ENCODE measurements around the gene ANO9. TPM values are rescaled to one million over a fixed set of nuclear protein-coding genes. Genes with fewer than 3 reads are reported as not detected.
"Not testable (repeated sequence)": the region's sequence is repeated elsewhere in the genome, so short reads cannot be mapped to it uniquely, and the experiment has no call there.

ANO9 gene
- total and polyA plus RNA-seq, 8 donors: 4.0 to 28.0 (median 8.0) TPM

- no peak for TF ChIP-seq CTCF (IDR thresholded peaks at IDR 0.05)
- peaks cover 12 to 41% of the 10 kb centered on the region in 2 donors for H3K4me1 ChIP-seq
- ATAC-seq: no peak
- H3K9me3 ChIP-seq: no peaks in the 10 kb centered on the region
- intact Hi-C loops (cut with DNase I): no loop called here
- peaks cover 0 to 34% of the 10 kb centered on the region in 2 donors for H3K27me3 ChIP-seq
- peak overlapping the region; percentile 83 for H3K27ac ChIP-seq
- H3K36me3 ChIP-seq: no peaks in the 10 kb centered on the region
- peak in 1 of 4 donors; percentile 37 for DNase-seq
- H3K4me3 ChIP-seq: peak overlapping the region; percentile 56 to 66
These were observed 26.2 kb downstream of the ANO9 start for GRCh38 chr11:415640-416041.

GRCh38 chr11:414318-414857, 27.4 kb downstream of the ANO9 start:
- Histone ChIP-seq H3K27ac (peak overlapping the region in 1 of 2 donors; percentile 76), H3K4me3 (peak overlapping the region; percentile 11 to 48), H3K9me3 (no peaks in the 10 kb centered on the region), H3K27me3 (peaks cover 0 to 26% of the 10 kb centered on the region in 2 donors), H3K4me1 (peaks cover 12 to 41% of the 10 kb centered on the region in 2 donors), H3K36me3 (no peaks in the 10 kb centered on the region)
- intact Hi-C loops (cut with DNase I): no loop called here
- peak in 1 of 4 donors; percentile 19 for DNase-seq
- no peak for TF ChIP-seq CTCF (IDR thresholded peaks at IDR 0.05)
- ATAC-seq: no peak

- Histone ChIP-seq H3K27ac (peak overlapping the region in 1 of 2 donors; percentile 53), H3K36me3 (no peaks in the 10 kb centered on the region), H3K27me3 (peaks cover 0 to 24% of the 10 kb centered on the region in 2 donors), H3K4me1 (peaks cover 12 to 41% of the 10 kb centered on the region in 2 donors), H3K9me3 (no peaks in the 10 kb centered on the region), H3K4me3 (peak overlapping the region in 1 of 2 donors; percentile 12)
- intact Hi-C loops (cut with DNase I): no loop called here
- TF ChIP-seq CTCF (IDR thresholded peaks at IDR 0.05): no peak
- peak; percentile 46 for ATAC-seq
- peak in 3 of 4 donors; percentile 51 to 66 (median 61) for DNase-seq
These were observed 28.4 kb downstream of the ANO9 start for GRCh38 chr11:413120-414081.

GRCh38 chr11:412641-413119, 29.1 kb downstream of the ANO9 start:
- DNase-seq (peak in 2 of 4 donors; percentile 28 to 72), ATAC-seq (no peak)
- H3K4me3 ChIP-seq: peak overlapping the region in 1 of 2 donors; percentile 12
- H3K36me3 ChIP-seq: no peaks in the 10 kb centered on the region
- TF ChIP-seq CTCF (IDR thresholded peaks at IDR 0.05): no peak
- H3K4me1 ChIP-seq: peaks cover 10 to 40% of the 10 kb centered on the region in 2 donors
- peaks cover 0 to 16% of the 10 kb centered on the region in 2 donors for H3K27me3 ChIP-seq
- no peaks in the 10 kb centered on the region for H3K9me3 ChIP-seq
- H3K27ac ChIP-seq: peak overlapping the region in 1 of 2 donors; percentile 53
- intact Hi-C loops (cut with DNase I): no loop called here

- peak in 1 of 4 donors; percentile 49 for DNase-seq
- H3K4me3 ChIP-seq; ATAC-seq; intact Hi-C loops (cut with DNase I); H3K9me3 ChIP-seq; H3K36me3 ChIP-seq; H3K27ac ChIP-seq; H3K27me3 ChIP-seq: not testable (repeated sequence)
- peaks cover 10 to 41% of the 10 kb centered on the region in 2 donors for H3K4me1 ChIP-seq
These were observed 30.3 kb downstream of the ANO9 start for GRCh38 chr11:411520-411919.

- H3K27ac ChIP-seq; H3K9me3 ChIP-seq; H3K27me3 ChIP-seq; H3K4me3 ChIP-seq; ATAC-seq; intact Hi-C loops (cut with DNase I); H3K36me3 ChIP-seq: not testable (repeated sequence)
- peak in 1 of 4 donors; percentile 34 for DNase-seq
- H3K4me1 ChIP-seq: peaks cover 14 to 41% of the 10 kb centered on the region in 2 donors
These were observed 31.1 kb downstream of the ANO9 start for GRCh38 chr11:410711-411110.

All from left lung (tissue), 10 donors.